GM21423 (cell line): ENCODE data around the gene ACTG1.

Source experiments
- ATAC-seq: cut with Tn5 transposase; IDR thresholded peaks from one replicate; pipeline ENCODE4 v1.9.1; 2021; ENCODE audit warnings: mild to moderate bottlenecking, moderate library complexity; ENCODE audit not compliant: unreplicated experiment

The ACTG1 gene

GRCh38 chr17:81545160-81545949 is 32.8 kb upstream of the ACTG1 start:
- no peak for ATAC-seq

- ATAC-seq, result no peak
Measured at GRCh38 chr17:81544281-81544974, 31.8 kb upstream of the ACTG1 start.

- ATAC-seq, result no peak
Measured at GRCh38 chr17:81543756-81544155, 31.2 kb upstream of the ACTG1 start.

- ATAC-seq, result no peak
Measured at GRCh38 chr17:81543339-81543675, 30.7 kb upstream of the ACTG1 start.

- no peak for ATAC-seq
Measured at GRCh38 chr17:81542431-81543338, 30.1 kb upstream of the ACTG1 start.

GRCh38 chr17:81541123-81541522 is 28.5 kb upstream of the ACTG1 start:
- no peak for ATAC-seq

- no peak for ATAC-seq
Measured at GRCh38 chr17:81540676-81541027, 28.1 kb upstream of the ACTG1 start.

GRCh38 chr17:81539961-81540675 is 27.5 kb upstream of the ACTG1 start:
- no peak for ATAC-seq

GRCh38 chr17:81539571-81539900 is 26.9 kb upstream of the ACTG1 start:
- ATAC-seq, result no peak

- no peak for ATAC-seq
Measured at GRCh38 chr17:81538651-81539570, 26.3 kb upstream of the ACTG1 start.

GRCh38 chr17:81537856-81538555 is 25.4 kb upstream of the ACTG1 start:
- no peak for ATAC-seq

GRCh38 chr17:81537343-81537855 is 24.8 kb upstream of the ACTG1 start:
- no peak for ATAC-seq

- no peak for ATAC-seq
Measured at GRCh38 chr17:81536299-81537290, 24.0 kb upstream of the ACTG1 start.

GRCh38 chr17:81535480-81536298 is 23.1 kb upstream of the ACTG1 start:
- no peak for ATAC-seq

- ATAC-seq, result no peak
Measured at GRCh38 chr17:81535007-81535328, 22.4 kb upstream of the ACTG1 start.

- ATAC-seq, result no peak
Measured at GRCh38 chr17:81534157-81535006, 21.8 kb upstream of the ACTG1 start.
